ENCODE measurements around the gene LIMK2.
"Not testable (repeated sequence)": the region's sequence is repeated elsewhere in the genome, so short reads cannot be mapped to it uniquely, and the experiment has no call there.

LIMK2 gene

DNA sequence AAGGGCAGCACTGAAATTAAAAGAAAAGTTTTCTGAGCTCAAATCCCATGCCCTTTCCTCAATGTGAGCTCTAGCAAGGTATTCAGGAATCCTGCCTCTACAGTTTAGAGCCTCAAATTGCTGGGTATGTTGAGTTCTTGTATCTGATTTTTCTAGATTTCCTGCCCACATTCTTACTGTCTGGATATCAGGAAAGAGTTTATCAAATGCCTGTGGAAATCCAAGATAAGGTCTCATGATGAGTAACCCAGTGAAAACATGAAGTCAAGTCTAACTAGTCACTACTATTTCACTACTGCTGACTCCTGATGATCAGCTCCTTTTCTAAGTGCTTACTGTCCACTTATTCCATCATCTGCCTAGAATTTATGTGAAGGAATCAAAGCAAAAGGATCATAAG, 29.8 kb downstream of the LIMK2 start:
- DNase-seq (ENCODE audit: extremely low read depth in 1 of 2, low read depth in 1 of 2), result no peak

DNA sequence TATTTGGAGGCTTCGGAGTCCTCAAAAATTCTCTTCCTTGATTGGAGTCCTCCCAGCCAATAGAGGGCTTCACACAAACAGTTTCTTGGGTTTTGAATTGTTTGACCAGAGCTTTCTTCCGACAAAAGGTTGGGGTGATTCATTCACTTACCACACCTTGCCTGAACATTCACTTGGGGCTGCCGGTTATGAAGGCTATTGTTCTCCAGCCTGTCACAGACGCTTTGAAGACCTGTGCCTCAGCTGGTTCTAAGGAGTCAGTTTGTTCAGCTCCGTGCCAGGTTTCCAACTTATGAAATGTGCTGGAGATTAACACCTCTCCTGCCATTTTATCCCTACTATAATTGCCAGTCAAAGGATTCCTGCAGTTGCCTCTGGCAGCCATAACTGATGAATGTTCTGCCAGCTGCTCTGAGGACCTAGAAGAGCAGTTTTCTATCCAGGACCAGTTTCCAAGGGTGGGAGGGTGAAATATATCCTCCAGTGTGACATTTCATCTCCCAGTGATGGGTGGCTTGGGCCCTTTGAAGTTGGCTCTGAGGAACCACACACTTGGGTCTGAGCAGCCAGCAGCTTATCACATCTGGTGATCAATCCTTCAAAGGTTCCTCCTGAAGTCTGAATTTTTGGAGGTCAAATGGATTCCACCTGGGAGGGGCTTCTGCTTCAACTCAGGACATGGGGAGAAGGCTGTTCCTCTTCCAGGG, 31.4 kb downstream of the LIMK2 start:
- no peak for DNase-seq (ENCODE audit: extremely low read depth in 1 of 2, low read depth in 1 of 2)

DNA sequence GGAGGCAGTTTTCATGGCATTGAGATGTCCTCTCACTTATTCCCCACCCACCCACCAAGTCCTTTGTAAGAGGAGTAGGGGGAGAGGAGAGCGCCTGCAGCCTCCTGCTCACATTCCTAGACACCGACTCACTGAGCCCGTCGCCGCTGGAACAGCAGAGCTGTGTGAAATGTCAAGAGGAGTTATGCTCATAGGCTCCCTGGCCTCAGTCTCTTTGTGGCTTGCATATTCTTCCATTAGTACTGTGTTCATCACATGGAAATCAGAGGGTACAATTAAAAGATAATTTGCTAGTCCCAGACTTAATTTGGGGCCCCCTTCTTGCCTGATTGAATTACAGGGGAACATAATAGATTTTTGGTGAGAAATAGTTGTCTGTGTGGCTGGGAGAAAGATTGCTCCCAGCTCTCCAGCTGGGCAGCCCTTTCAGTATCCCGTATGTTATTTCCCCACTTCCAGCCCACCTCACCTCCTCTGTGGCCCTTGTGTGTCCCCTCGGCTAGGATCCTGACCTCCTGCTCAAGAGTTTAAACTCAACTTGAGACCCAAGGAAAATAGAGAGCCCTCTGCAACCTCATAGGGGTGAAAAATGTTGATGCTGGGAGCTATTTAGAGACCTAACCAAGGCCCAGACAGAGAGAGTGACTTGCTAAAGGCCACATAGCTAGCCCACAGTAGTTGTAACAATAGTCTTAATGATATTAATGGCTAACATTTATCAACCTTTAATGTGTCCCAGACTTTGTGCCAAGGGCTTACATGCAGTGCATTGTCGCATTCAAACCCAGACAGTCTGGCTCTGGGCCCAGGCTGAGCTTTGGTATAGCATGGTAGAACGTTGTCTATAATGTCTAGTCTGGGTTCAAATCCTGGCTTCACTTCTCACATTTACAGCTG, 32.2 kb downstream of the LIMK2 start:
- no peak for DNase-seq (ENCODE audit: extremely low read depth in 1 of 2, low read depth in 1 of 2)

DNA sequence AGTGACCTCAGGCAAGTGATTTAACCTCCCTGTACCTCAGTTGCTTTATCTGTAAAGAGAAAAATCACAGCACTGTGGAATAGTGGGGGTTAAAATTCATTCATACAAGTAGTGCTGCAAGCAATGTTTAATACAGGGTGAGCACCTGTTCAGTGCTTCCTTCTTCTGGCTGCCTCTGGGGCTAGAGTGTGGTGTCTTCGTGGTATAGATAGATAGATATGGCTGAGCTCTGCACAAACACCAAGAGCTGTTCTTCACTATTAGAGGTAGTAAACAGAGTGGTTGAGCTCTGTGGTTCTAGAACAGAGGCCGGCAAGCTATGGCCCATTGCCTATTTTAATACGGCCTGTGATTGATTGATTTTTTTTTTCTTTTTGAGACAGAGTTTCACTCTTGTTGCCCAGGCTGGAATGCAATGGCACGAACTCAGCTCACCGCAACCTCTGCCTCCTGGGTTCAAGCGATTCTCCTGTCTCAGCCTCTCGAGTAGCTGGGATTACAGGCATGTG, 32.9 kb downstream of the LIMK2 start:
- DNase-seq (ENCODE audit: extremely low read depth in 1 of 2, low read depth in 1 of 2), result no peak

DNA sequence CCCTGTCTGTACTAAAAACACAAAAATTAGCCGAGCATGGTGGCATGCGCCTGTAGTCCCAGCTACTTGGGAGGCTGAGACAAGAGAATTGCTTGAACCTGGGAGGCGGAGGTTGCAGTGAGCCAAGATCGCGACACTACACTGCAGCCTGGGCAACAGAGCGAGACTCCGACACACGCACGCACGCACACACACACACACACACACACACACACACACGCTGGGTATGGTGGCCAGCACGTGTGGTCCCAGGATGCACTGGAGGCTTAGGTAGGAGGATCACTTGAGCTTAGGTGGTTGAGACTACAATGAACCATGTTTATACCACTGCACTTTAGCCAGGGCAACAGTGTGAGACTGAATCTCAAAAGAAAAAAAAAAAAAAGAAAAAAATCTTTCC, 33.9 kb downstream of the LIMK2 start:
- DNase-seq (ENCODE audit: extremely low read depth in 1 of 2, low read depth in 1 of 2), result not testable (repeated sequence)

DNA sequence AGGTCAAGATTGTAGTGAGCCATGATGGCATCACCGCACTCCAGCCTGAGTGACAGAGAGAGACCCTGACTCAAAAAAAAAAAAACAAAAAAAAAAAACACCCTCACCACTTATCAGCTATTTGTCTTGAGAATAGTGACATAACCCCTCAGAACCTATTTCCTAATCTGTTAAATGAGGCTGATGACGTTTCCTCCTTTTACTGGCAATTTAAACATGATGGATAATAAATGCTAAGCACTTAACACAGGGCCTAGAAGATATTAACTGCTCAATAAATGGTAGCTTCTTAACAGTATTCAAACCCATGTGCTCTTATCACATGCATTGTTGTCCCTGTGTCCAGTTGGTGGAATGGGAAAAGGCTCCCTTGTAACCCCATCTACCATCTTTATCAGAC, 34.6 kb downstream of the LIMK2 start:
- no peak for DNase-seq (ENCODE audit: extremely low read depth in 1 of 2, low read depth in 1 of 2)

DNA sequence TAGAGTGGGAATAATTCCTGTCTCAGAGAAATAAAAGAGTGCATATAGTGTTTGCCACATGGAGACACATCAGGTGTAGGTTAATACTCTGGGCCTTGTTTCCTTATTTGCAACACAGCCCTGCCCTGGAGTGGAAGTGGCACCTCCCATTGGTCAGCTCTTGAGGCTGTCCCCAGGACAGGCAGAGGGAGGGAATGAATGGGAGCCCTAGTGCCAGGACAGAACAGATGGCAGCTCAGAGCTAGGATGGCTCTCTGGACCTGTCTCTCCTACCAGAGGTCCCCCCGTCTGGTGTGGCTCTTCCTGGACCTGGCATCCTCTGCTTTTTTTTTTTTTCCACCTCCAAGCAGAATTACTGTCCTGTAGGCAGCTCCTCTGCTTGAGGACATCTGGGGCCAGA, 35.6 kb downstream of the LIMK2 start:
- no peak for DNase-seq (ENCODE audit: extremely low read depth in 1 of 2, low read depth in 1 of 2)

DNA sequence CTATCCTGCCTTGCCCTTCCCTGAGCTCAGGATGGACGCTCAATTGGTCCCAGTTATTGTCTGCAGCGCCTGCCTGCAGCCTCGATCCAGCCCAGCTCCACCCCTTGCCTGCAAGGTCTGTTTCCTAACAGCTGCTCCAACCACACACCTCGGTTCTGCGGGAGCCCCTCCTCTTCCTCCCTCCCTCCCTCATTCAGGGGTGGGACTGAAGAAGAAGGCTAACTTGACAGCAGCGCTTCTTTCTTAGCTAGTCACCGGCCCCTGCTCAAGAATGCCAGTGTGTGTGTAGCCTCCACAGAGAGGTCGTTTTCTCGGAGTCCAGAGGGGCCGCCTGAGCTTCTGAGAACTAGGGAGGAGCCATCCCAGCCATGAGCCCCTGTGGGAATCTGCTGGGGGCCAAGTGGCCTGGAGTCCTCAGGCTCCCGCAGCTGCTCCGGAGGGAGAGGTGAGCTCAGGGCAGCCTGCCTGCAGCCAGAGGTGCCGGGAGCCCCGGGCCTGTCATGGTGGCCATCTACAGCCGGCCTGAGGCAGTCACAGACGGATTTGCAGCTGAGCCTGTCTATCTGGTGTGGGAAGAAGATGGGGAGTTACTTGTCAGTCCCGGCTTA, 36.1 kb downstream of the LIMK2 start:
- peak; percentile 31 to 43 for DNase-seq (ENCODE audit: extremely low read depth in 1 of 2, low read depth in 1 of 2)

DNA sequence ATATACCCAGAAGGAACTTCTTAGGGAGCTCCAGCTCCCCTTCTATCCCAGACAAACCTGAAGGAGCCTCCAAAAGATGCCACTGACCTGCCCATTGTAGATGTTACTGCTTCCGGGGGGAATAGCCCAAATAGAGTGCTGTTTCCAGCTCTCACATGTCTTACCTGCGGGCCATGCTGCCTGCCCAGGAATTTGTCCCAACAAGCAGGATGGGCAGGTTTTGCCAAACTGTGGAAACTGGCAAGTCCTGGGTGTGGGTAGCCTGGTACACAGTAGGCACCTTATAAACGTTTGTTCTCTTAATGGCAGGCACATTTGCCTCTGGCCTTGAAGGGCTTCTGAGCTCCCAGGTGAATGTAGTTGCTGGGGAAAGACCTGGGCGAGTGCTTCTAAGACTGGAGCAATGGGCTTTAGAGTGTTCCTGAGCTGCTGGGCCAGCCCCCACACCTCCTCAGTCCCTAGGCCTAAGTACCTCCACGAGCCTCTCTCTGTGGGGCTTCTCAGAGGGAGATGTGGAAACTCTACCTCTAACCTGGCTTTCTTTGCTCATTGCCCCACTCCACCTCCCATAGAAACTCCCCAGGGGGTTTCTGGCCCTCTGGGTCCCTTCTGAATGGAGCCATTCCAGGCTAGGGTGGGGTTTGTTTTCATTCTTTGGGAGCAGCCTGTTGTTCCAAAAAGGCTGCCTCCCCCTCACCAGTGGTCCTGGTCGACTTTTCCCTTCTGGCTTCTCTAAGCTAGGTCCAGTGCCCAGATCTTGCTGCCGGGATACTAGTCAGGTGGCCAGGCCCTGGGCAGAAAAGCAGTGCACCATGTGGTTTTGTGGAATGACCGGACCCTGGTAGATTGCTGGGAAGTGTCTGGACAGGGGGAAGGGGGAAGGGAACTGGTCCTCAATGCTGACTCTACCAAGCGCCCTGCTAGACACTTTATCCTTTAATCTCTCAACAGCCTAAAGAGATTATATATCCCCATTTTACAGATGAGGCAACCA, 37.2 kb downstream of the LIMK2 start:
- no peak for DNase-seq (ENCODE audit: extremely low read depth in 1 of 2, low read depth in 1 of 2)

DNA sequence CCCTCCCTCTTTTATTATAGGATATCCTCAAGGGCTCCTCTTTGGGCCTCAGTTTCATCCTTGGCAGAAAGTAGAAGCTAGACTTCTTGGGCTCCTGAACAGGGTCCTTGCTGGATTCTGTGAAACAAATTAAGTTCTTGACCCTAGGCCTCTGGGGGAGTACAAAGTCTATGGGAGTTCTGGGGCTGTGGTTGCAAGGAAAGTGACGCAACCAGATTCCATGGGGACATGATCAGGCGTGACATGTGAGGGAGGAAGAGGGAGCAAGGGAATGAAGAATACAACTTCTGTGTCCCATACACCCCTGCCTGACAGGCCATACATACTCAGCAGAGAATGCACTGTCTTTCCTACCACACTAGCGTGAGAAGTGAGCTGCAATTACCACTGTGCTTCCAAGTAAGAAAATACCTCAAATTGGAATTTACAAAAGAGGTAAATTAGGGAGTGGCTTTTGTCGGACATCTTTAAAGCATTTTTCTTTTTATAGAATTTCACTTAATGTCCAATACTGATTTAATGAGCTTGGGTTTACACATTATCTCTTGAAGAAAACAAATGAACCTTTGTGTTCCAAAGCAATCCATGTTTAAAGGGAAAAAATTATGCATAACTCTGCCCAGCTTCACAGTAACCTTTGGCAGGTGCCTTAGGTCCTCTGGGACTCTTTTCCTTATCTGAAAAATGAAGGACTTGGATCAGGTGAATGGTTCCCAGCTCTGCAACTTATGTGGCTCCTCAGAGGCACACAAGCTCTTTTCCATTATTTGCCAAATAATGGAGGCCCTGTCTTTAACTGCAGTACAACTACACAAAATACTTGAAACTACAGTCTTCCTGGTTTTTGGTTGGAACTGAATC, 38.9 kb downstream of the LIMK2 start:
- no peak for DNase-seq (ENCODE audit: extremely low read depth in 1 of 2, low read depth in 1 of 2)

DNA sequence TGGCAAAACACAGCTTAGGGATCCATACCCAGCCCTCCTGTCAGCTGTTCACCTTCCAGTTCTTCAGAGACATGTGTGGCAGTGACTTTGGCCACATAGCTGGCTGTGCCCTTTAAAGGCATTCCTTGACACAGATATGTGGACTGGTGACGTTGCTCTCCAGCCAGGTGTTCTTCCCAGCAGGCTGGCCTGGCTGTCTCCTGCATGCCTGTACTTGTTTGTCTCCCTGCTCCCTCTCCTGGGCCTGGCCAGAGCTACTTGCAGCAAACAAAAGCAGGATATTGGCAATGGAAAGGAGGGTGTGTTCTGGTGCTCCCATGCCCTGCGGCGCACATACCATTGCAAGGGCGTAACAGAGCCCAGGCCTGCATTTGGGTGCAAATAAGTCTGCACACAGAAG, 41.9 kb downstream of the LIMK2 start:
- DNase-seq (ENCODE audit: extremely low read depth in 1 of 2, low read depth in 1 of 2), result no peak

DNA sequence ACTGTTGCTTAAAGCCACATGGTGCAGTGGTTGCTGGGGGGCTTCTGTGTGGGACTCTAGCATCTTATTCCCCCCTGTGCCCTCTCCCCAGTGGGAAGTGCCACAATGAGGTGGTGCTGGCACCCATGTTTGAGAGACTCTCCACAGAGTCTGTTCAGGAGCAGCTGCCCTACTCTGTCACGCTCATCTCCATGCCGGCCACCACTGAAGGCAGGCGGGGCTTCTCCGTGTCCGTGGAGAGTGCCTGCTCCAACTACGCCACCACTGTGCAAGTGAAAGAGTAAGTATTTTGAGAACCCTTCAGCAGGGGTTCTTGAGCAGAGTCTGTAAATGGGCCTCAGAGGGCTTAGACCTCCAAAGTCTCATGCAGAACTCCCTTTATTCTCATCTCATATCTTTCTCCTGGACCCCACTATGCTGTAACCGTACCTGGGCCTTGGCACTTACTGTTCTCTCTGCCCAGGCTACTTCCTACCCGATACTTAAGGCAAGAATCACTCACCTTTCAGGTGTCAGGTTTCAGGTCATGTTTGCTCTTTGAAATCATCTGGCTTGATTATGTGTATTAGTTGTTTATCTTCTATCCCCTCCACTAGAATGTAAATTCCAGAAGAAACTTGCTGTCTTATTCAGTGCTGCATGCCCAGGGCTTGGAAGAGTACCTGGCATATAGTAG, 47.8 kb downstream of the LIMK2 start:
- DNase-seq (ENCODE audit: extremely low read depth in 1 of 2, low read depth in 1 of 2), result no peak

DNA sequence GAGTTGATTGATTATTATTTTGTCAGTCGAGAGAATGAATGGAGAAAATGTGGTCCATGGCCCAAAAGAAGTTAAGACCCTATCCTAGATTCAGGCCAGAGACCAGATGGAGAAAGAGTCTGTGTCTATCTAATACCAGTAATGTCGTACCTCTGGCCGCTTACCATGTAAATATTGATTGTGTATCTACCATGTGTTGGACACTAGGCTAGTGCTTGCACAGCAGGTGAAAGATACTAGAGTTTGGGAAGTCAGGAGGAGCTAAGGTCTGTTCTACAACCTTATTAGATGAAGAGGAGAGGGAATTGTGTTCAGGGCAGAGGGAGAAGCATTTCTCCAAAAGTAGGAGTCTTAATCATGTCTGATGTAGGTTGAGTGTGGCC, 48.4 kb downstream of the LIMK2 start:
- DNase-seq (ENCODE audit: extremely low read depth in 1 of 2, low read depth in 1 of 2), result no peak

DNA sequence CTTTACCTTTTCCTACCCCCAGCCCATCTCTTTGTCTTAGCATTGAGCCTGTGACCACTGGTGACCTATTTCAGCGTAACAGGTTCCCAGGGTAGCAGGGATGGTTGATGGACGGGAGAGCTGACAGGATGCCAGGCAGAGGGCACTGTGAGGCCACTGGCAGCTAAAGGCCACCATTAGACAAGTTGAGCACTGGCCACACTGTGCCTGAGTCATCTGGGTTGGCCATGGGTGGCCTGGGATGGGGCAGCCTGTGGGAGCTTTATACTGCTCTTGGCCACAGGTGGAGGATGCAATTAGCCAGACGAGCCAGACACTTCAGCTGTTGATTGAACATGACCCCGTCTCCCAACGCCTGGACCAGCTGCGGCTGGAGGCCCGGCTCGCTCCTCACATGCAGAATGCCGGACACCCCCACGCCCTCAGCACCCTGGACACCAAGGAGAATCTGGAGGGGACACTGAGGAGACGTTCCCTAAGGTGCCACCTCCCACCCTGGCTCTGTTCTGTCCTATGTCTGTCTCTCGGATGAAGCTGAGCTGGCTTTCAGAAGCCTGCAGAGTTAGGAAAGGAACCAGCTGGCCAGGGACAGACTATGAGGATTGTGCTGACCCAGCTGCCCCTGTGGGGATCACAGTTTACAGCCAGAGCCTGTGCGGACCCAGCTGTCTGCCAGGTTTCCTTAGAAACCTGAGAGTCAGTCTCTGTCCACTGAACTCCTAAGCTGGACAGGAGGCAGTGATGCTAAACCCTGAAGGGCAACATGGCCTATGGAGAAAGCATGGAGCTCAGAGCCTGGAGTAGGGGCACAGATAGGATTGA, 50.4 kb downstream of the LIMK2 start:
- DNase-seq (ENCODE audit: extremely low read depth in 1 of 2, low read depth in 1 of 2), result no peak

DNA sequence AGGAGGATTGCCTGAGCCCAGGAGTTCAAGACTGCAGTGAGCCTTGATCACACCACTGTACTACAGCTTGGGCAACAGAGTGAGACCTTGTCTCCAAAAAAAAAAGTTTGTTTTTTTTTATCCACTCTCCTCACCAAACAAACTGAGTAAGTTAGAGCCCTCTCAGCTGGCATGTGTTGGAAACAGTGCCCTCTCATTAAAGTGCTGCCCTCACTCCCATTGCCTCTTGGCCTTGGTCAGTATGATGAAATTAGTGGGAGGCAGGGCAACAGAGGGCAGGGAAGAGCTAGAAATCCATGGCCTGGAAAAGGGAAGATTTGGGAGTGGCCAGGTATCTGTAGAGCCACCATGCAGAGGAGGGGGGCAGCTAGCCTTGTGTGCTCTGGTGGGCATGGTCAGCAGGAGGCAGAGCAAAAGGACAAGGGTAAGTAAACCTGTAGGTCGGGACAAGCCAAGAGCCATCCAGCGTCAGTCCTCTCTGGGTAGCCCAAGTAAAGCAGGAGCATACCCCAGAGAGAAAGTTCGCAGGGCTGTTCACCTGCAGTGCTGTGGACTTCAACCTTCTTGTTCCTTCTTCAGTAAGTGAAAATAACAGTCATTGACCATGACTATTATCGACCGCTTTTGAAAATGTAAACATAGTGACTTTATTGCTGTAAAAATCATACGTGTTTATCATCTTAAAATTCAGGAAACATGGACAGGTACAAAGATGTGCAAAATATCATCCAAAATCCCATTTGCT, 52.0 kb downstream of the LIMK2 start:
- no peak for DNase-seq (ENCODE audit: extremely low read depth in 1 of 2, low read depth in 1 of 2)

DNA sequence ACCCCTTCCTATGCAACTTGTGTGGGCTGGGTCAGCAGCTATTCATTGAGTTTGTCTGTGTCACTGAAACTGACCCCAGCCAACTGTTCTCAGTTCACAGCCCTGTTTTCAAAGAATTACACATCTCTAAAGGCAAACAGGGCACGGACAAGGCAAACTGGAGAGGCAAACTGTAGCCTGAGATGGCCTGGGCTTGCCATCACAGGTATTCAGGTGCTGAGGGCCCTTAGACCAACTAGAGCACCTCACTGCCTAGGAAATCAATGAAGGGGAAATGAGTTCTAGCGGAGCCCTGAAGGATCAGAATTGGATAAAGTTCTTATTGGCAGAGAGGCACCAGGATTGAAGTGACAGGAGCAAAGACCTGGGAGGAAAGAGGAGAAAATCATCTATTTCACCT, 56.2 kb downstream of the LIMK2 start:
- DNase-seq (ENCODE audit: extremely low read depth in 1 of 2, low read depth in 1 of 2), result no peak

DNA sequence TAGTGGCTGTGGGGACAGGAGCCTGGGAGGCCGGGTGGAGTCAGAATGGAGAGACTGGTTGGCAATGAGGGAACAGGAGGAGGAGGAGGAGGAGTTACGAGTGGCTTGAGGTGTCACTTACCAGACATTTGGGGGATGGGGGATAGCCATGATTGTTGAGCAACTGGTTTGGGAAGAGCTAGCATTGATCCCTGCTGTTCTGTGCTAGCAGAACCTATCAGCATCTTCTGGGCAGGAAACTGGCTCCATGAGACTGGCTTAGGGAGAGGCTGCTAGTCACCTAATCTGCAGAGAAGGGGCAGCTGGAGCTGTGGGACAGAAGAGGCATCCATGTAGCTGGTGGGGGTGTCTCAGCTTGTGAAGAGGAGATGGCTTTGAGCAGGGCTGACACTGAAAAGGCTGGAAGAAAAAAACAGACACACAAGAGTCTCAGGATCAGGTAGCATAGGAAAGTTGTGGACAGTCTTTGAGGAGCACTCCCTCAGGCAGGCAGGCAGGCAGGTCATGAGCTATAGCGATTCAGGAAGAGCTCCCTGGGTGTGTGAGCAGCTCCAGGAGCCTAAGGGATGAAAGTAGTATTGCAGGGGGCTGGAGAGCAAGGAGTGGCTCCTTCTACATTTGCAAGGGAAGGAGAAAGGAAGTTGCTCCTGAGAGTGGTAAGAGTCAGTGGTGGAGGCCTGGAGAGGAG, 57.9 kb downstream of the LIMK2 start:
- no peak for DNase-seq (ENCODE audit: extremely low read depth in 1 of 2, low read depth in 1 of 2)
